ENCODE data around the gene DPY19L2.
"Not testable (repeated sequence)": the region's sequence is repeated elsewhere in the genome, so short reads cannot be mapped to it uniquely, and the experiment has no call there.

Gene DPY19L2

DNA sequence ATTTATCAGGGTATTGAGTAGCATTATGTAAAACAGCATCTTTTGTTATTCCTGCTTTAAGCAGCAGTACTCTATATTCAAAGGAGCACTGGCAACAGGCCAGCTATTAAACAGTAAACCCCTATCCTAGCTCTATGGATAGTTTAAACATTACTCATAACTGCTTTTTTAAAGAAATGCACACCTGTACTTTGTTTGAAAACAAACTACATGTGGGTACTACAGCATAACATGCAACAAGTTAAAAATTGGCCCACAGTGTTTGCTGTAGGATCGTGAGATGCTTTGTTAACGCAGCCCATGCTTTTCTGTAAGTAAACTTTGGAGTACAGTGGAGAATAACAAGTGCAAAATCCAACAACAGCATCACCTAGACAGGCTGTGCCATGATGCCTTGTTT lies 14.3 kb upstream of the DPY19L2 start:
- not testable (repeated sequence) for H3K9me3 Mint-ChIP-seq, ATAC-seq, H3K4me1 Mint-ChIP-seq, H3K27ac Mint-ChIP-seq, H3K36me3 Mint-ChIP-seq, H3K4me3 Mint-ChIP-seq
- H3K27me3 Mint-ChIP-seq: peaks cover 18% of the 10 kb centered on the region

DNA sequence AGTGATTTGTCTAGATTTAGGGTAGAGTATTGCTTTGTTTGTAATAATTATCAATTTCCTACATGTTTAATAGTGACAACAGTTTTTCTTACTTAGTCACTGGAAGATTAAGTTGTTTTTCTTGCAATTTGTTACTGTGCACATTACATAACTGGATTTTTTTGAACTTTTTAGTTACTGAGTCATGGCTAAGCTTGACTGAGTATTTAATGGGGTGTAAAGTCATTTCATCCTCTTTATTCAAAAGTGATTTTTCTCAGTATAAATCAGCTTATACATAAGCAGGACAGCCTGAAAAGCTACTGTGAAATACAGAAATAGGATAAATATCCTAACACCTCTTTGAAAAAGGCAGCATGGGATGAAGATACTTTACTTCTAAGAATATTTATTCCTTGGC lies 12.5 kb upstream of the DPY19L2 start:
- peaks cover 18% of the 10 kb centered on the region for H3K27me3 Mint-ChIP-seq

DNA sequence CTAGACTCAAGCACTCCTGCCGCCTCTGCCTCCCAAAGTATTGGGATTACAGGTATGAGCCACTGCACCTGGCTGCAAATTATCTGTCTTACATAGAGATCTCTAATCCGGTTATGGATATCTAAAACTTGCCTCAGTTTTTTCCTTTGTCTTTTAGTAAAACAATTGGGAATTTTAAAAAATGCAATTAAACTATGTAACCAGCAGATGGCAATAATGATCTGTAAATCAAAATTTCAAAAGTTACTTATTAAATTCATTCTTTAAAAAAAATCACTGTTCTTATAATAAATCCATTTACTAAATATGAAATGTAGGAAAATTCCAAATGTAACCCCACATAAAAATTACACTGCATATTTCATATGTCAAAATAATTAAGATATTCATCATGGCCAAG lies 4.3 kb upstream of the DPY19L2 start:
- not testable (repeated sequence) for H3K36me3 Mint-ChIP-seq, H3K4me3 Mint-ChIP-seq, ATAC-seq, H3K27ac Mint-ChIP-seq, H3K9me3 Mint-ChIP-seq
- peaks cover 17% of the 10 kb centered on the region for H3K4me1 Mint-ChIP-seq
- peaks cover 27% of the 10 kb centered on the region for H3K27me3 Mint-ChIP-seq

More for the DNA sequence above, 12.5 kb upstream of the DPY19L2 start:
- H3K9me3 Mint-ChIP-seq, H3K36me3 Mint-ChIP-seq, ATAC-seq, H3K4me1 Mint-ChIP-seq, H3K27ac Mint-ChIP-seq, H3K4me3 Mint-ChIP-seq: not testable (repeated sequence)

GRCh38 chr12:63669936-63670335 lies 1.6 kb upstream of the DPY19L2 start:
- Mint-ChIP-seq H3K27me3 (peaks cover 33% of the 10 kb centered on the region), H3K4me1 (peaks cover 20% of the 10 kb centered on the region)
- not testable (repeated sequence) for H3K27ac Mint-ChIP-seq, H3K36me3 Mint-ChIP-seq, ATAC-seq, H3K4me3 Mint-ChIP-seq, H3K9me3 Mint-ChIP-seq

DNA sequence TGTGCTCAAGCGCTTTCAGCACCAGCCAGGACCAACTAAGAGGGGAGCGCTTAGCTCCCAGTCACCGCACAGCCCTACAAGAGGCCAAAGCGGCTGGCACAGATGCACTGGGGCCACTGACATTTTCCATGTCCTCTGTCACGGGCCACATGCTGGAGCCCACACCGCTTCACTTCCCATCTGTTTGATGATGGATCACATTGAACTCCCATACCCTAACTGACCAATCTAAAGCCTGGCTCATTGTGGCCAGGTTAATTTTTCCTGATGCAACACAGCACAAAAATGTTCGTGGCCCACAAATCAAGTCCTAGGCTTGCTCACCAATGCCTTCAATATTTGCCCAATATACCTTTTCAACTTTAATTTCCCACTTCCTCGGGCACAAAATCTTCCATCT lies 1.1 kb upstream of the DPY19L2 start:
- not testable (repeated sequence) for ATAC-seq, H3K9me3 Mint-ChIP-seq, H3K36me3 Mint-ChIP-seq, H3K27ac Mint-ChIP-seq
- Mint-ChIP-seq H3K4me3 (peak overlapping the region; percentile 74), H3K4me1 (peaks cover 20% of the 10 kb centered on the region), H3K27me3 (peaks cover 33% of the 10 kb centered on the region)

- peaks cover 20% of the 10 kb centered on the region for H3K4me1 Mint-ChIP-seq
- not testable (repeated sequence) for H3K9me3 Mint-ChIP-seq, H3K36me3 Mint-ChIP-seq, H3K27ac Mint-ChIP-seq
- peak overlapping the region; percentile 74 for H3K4me3 Mint-ChIP-seq
- peak; percentile 45 for ATAC-seq
- H3K27me3 Mint-ChIP-seq: peaks cover 33% of the 10 kb centered on the region
Measured at GRCh38 chr12:63668800-63669365, 590 bp upstream of the DPY19L2 start.

GRCh38 chr12:63663005-63663404 lies 5.3 kb downstream of the DPY19L2 start:
- H3K27me3 Mint-ChIP-seq: peaks cover 11% of the 10 kb centered on the region
- H3K4me3 Mint-ChIP-seq, H3K27ac Mint-ChIP-seq, H3K9me3 Mint-ChIP-seq, ATAC-seq, H3K4me1 Mint-ChIP-seq, H3K36me3 Mint-ChIP-seq: not testable (repeated sequence)

DNA sequence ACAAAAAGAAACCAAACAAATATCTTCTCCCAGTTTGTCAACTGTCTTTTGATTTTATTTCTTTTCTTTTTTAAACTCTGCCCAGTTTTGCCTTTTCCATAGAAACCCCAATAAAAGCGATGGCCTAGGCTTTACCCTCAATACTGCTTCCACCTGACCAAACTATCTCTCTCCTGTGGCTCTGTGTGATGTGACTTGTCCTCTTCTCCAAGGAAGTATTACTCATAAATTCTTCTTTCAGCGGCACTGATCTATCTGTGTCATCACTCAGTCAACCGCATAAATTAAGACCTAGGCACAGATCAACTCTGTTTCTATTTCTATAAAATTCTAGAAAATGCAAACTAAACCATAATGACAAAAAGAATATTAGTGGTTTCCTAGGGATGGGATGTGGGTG lies 9.8 kb downstream of the DPY19L2 start:
- H3K36me3 Mint-ChIP-seq, H3K4me3 Mint-ChIP-seq, H3K4me1 Mint-ChIP-seq, H3K27me3 Mint-ChIP-seq, H3K9me3 Mint-ChIP-seq, H3K27ac Mint-ChIP-seq, ATAC-seq: not testable (repeated sequence)

GRCh38 chr12:63656407-63656806 lies 11.9 kb downstream of the DPY19L2 start:
- not testable (repeated sequence) for H3K27ac Mint-ChIP-seq, H3K27me3 Mint-ChIP-seq, H3K4me3 Mint-ChIP-seq, H3K4me1 Mint-ChIP-seq, H3K9me3 Mint-ChIP-seq, H3K36me3 Mint-ChIP-seq, ATAC-seq

DNA sequence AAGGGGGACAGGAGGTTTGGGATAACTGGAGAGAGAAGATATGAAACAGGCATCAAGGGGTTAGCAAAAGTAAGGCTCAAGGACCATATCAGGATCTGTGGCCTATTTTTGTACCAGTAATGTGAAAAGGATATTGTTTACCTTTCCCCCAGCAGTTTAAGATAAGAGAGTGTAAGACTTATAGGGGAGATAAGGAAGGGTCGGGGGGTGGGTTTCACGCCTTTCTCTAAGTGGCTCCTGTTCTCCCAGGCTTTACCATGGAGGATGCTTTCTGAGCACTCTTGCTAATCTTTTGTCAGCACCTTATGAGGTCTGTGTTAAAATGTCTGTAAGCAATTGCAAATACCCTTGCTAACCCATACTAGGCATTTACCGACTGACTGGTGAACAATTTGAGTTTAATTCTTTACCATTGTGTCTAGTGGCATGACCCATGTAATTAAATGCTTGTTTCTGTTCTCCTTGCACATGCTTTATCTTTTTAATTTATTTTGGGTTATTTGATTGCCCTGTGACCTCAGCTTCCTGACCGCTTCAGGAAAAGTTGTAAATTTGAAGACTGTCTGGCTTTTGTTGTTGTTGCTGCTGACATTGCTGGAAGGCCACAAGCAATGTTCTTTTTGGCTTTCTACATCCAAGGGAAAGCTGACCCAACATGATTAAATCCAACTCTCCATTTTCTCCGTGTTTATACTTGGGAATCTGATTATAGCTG lies 12.6 kb downstream of the DPY19L2 start:
- not testable (repeated sequence) for H3K27me3 Mint-ChIP-seq, H3K36me3 Mint-ChIP-seq, H3K27ac Mint-ChIP-seq, H3K4me3 Mint-ChIP-seq, H3K4me1 Mint-ChIP-seq, ATAC-seq, H3K9me3 Mint-ChIP-seq

DNA sequence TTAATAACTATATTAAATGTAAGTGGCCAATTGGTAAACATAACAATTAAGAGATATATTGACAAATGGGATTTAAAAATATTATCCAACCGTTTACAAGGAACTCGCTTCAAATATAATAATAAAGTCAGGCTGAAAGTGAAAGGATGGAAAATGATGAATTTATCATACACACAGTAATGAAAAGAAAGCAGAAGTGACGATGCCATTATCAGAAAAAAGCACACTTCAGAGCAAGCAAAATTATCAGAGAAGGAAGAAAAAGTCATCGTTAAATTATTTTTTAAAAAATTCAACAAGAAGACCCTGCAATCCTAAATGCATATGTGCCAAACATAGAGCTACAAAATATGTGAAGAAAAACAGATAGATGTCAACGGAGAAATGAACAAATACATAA lies 13.8 kb downstream of the DPY19L2 start:
- H3K36me3 Mint-ChIP-seq, H3K27me3 Mint-ChIP-seq, H3K4me3 Mint-ChIP-seq, ATAC-seq, H3K9me3 Mint-ChIP-seq, H3K27ac Mint-ChIP-seq, H3K4me1 Mint-ChIP-seq: not testable (repeated sequence)

- peaks cover 18% of the 10 kb centered on the region for H3K27me3 Mint-ChIP-seq
- ATAC-seq, H3K4me1 Mint-ChIP-seq, H3K4me3 Mint-ChIP-seq, H3K36me3 Mint-ChIP-seq, H3K9me3 Mint-ChIP-seq, H3K27ac Mint-ChIP-seq: not testable (repeated sequence)
Measured at GRCh38 chr12:63649517-63649916, 18.8 kb downstream of the DPY19L2 start.

DNA sequence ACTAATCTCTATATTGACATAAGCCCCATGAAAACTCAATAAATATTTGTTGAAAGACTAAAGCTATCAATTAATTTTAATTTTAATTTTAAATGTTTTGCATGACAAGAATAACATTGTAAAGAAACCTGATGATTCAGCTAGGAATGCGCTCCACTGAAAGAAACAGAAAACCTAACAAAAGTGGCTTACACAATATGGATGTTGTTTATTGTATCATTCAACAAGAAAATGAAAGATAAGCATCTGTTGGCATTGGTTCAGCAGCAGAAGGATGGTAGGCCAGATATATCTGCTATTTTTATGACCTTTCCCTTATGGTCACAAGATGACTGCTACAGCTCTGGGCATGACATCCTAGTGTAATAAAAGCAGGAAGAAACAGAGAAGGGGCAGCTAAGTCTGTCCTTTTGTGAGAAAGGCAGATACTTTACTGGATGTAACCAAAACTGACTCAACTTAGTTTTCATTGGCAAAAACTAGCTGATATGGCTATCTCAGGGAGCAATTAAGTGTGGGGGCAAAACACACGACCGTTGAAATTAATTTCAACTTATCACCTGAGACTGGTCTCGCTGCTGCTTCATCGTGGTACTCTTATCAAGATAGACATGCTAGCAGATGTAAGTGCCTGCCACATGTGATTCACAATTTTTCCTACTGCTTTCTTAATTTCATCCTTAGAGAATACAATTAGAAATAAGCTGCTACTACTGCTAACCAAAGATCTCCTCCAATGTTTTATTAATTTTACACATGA lies 24.7 kb downstream of the DPY19L2 start:
- not testable (repeated sequence) for H3K4me3 Mint-ChIP-seq, H3K27me3 Mint-ChIP-seq, ATAC-seq, H3K27ac Mint-ChIP-seq, H3K36me3 Mint-ChIP-seq, H3K4me1 Mint-ChIP-seq, H3K9me3 Mint-ChIP-seq

DNA sequence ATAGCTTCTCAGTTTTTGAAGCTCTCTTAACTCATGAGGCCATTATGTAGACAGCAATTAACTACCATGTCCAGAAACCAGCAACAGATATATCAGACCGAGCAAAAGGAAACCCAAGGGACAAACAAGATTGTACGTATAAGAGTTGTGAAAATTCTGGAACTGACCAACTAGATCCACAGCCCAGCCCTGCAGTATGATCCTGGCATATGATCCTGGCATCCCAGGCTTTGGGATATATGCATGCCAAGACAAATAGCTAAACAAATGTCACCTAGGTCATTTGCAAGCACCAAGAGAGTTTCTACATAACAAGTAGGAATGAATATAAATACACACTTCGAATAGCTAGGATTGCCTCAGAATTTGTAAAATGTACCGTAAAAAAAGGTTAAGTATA lies 44.0 kb downstream of the DPY19L2 start:
- H3K27ac Mint-ChIP-seq, H3K27me3 Mint-ChIP-seq: not testable (repeated sequence)

DNA sequence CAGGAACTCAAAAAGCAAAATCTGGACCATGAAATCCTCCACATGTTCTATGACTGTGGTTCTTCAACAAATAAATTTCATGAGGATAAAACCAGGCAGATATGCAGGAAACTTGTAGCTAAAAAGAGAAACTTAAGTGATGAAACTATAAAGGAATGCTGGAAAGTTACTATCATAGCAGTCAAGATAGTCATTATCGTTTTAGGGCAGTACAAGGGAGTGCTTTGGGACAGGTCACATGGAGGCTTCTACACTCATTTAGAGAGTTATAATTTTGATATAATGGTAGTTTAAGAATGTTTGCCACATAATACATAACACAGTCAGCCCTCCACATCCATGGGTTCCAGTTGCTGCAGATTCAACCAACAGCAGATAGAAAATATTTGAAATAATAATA lies 52.7 kb downstream of the DPY19L2 start:
- not testable (repeated sequence) for ATAC-seq, H3K4me3 Mint-ChIP-seq, H3K4me1 Mint-ChIP-seq, H3K36me3 Mint-ChIP-seq, H3K27ac Mint-ChIP-seq, H3K27me3 Mint-ChIP-seq, H3K9me3 Mint-ChIP-seq

More for the DNA sequence above, 44.0 kb downstream of the DPY19L2 start:
- not testable (repeated sequence) for H3K4me3 Mint-ChIP-seq, H3K36me3 Mint-ChIP-seq, H3K4me1 Mint-ChIP-seq, ATAC-seq, H3K9me3 Mint-ChIP-seq

GRCh38 chr12:63611285-63611684 lies 57.0 kb downstream of the DPY19L2 start:
- not testable (repeated sequence) for H3K36me3 Mint-ChIP-seq, ATAC-seq, H3K4me1 Mint-ChIP-seq, H3K9me3 Mint-ChIP-seq, H3K27ac Mint-ChIP-seq, H3K27me3 Mint-ChIP-seq, H3K4me3 Mint-ChIP-seq
